Measurements from ENCODE around the gene FLRT2. TPM values are rescaled to one million over a fixed set of nuclear protein-coding genes. Genes with fewer than 3 reads are reported as not detected.

FLRT2 gene
- total and polyA plus RNA-seq, 2 donors (not counting 1 experiment from before 2014, with no cell fraction given): not detected

GRCh38 chr14:85483652-85484051 is 46.3 kb upstream of the FLRT2 start:
- no peak for TF ChIP-seq CTCF (IDR thresholded peaks at IDR 0.05)
- TF ChIP-seq EZH2 (IDR thresholded peaks at IDR 0.05; ENCODE audit: borderline replicate concordance, insufficient read depth, low read depth, low read length, poor library complexity, severe bottlenecking): no peak
- intact Hi-C loops (cut with micrococcal nuclease): no loop called here
- Histone ChIP-seq H3K36me3 (replicated peaks in 1 of 2; ENCODE audit: control extremely low read depth in 1 of 2, control insufficient read depth in 1 of 2, extremely low read depth in 1 of 2, insufficient read depth in 2 of 2, low read length in 1 of 2) (no peaks in the 10 kb centered on the region), H3K27me3 (replicated peaks in 1 of 4; ENCODE audit: control extremely low read depth in 1 of 4, control insufficient read depth in 3 of 4, insufficient read depth in 4 of 4, low read length in 3 of 4) (no peaks in the 10 kb centered on the region), H4K20me1 (ENCODE audit: control insufficient read depth, insufficient read depth, low read length, poor library complexity, severe bottlenecking) (no peaks in the 10 kb centered on the region), H3K9me3 (ENCODE audit: control extremely low read depth in 1 of 3, control insufficient read depth in 2 of 3, insufficient read depth in 1 of 3, low read length in 2 of 3) (no peaks in the 10 kb centered on the region), H3K4me1 (ENCODE audit: control insufficient read depth in 2 of 2, insufficient read depth in 2 of 2, low read length in 2 of 2) (no peaks in the 10 kb centered on the region), H3K4me3 (ENCODE audit: control extremely low read depth in 1 of 5, extremely low read depth in 1 of 5, insufficient read depth in 1 of 5, low read depth in 2 of 5, low read length in 4 of 5) (no peak overlapping the region), H3K9ac (ENCODE audit: low read length) (no peak overlapping the region), H3K79me2 (ENCODE audit: control insufficient read depth, insufficient read depth, low read length) (no peaks in the 10 kb centered on the region), H2AFZ (ENCODE audit: insufficient read depth, low read depth, low read length, poor library complexity, severe bottlenecking) (no peak overlapping the region), H3K27ac (ENCODE audit: low read length in 2 of 2) (no peak overlapping the region), H3K4me2 (replicated peaks; ENCODE audit: low read depth, low read length, poor library complexity, severe bottlenecking) (no peak overlapping the region)
- H3K4me1 Mint-ChIP-seq: no peaks in the 10 kb centered on the region
- no peak for ATAC-seq (ENCODE audit: low read depth)
- CTCF ChIA-PET: no interaction called here
- H3K27ac Mint-ChIP-seq: no peak overlapping the region
- DNase-seq: no peak
- POLR2A ChIA-PET: no interaction called here
- no peak overlapping the region for H3K4me3 Mint-ChIP-seq
- no peaks in the 10 kb centered on the region for H3K9me3 Mint-ChIP-seq (ENCODE audit: insufficient read depth)
- H3K27me3 Mint-ChIP-seq: no peaks in the 10 kb centered on the region

- no peak overlapping the region for H3K4me3 ChIP-seq (ENCODE audit: control extremely low read depth in 1 of 5, extremely low read depth in 1 of 5, insufficient read depth in 1 of 5, low read depth in 2 of 5, low read length in 4 of 5)
- H3K9ac ChIP-seq (ENCODE audit: low read length): no peak overlapping the region
- DNase-seq (no peak), ATAC-seq (ENCODE audit: low read depth) (no peak)
- H3K27ac Mint-ChIP-seq: no peak overlapping the region
- H3K79me2 ChIP-seq (ENCODE audit: control insufficient read depth, insufficient read depth, low read length): no peaks in the 10 kb centered on the region
- H3K27ac ChIP-seq (ENCODE audit: low read length in 2 of 2): no peak overlapping the region
- no peak overlapping the region for H3K4me3 Mint-ChIP-seq
- H3K9me3 ChIP-seq (ENCODE audit: control extremely low read depth in 1 of 3, control insufficient read depth in 2 of 3, insufficient read depth in 1 of 3, low read length in 2 of 3): peaks cover 0 to 2% (median 0%) of the 10 kb centered on the region in 3 donors
- intact Hi-C loops (cut with micrococcal nuclease): no loop called here
- H3K9me3 Mint-ChIP-seq (ENCODE audit: insufficient read depth): peaks cover 12% of the 10 kb centered on the region
- no peak overlapping the region for H3K4me2 ChIP-seq (replicated peaks; ENCODE audit: low read depth, low read length, poor library complexity, severe bottlenecking)
- no peaks in the 10 kb centered on the region for H3K4me1 ChIP-seq (ENCODE audit: control insufficient read depth in 2 of 2, insufficient read depth in 2 of 2, low read length in 2 of 2)
- CTCF ChIA-PET: no interaction called here
- H2AFZ ChIP-seq (ENCODE audit: insufficient read depth, low read depth, low read length, poor library complexity, severe bottlenecking): no peak overlapping the region
- TF ChIP-seq CTCF (IDR thresholded peaks at IDR 0.05) (no peak), EZH2 (IDR thresholded peaks at IDR 0.05; ENCODE audit: borderline replicate concordance, insufficient read depth, low read depth, low read length, poor library complexity, severe bottlenecking) (no peak)
- POLR2A ChIA-PET: no interaction called here
- no peaks in the 10 kb centered on the region for H3K4me1 Mint-ChIP-seq
- H4K20me1 ChIP-seq (ENCODE audit: control insufficient read depth, insufficient read depth, low read length, poor library complexity, severe bottlenecking): no peaks in the 10 kb centered on the region
- H3K27me3 Mint-ChIP-seq: no peaks in the 10 kb centered on the region
- 73% methylated on average over 2 of the region's 4 CpGs for WGBS (ENCODE audit: insufficient coverage)
- no peaks in the 10 kb centered on the region for H3K27me3 ChIP-seq (replicated peaks in 1 of 4; ENCODE audit: control extremely low read depth in 1 of 4, control insufficient read depth in 3 of 4, insufficient read depth in 4 of 4, low read length in 3 of 4)
- no peaks in the 10 kb centered on the region for H3K36me3 ChIP-seq (replicated peaks in 1 of 2; ENCODE audit: control extremely low read depth in 1 of 2, control insufficient read depth in 1 of 2, extremely low read depth in 1 of 2, insufficient read depth in 2 of 2, low read length in 1 of 2)
Measured at GRCh38 chr14:85487215-85487614, 42.7 kb upstream of the FLRT2 start.

All from B cell (primary cell).